ENCODE data around the gene GJA3.

DNA sequence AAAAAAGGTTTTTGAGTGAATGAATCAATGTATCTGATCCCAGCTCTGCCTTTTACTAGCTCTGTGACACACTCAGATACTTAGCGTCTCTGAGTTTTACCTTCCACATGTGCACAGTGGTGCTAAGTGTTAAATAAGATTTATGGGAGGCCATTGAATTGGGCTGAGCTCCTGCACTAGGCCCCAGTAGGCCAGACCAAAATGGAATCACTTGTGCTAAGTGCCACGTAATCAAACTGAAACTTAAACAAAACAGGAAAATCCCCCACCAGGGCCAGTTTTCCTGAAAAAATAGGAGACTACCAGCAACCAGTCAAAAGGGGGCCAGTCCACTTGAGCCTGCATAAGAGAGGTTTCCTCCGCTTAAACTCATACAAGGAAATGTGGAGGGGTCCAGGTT is 40.9 kb downstream of the GJA3 start:
- TF ChIP-seq, protein P1, sequence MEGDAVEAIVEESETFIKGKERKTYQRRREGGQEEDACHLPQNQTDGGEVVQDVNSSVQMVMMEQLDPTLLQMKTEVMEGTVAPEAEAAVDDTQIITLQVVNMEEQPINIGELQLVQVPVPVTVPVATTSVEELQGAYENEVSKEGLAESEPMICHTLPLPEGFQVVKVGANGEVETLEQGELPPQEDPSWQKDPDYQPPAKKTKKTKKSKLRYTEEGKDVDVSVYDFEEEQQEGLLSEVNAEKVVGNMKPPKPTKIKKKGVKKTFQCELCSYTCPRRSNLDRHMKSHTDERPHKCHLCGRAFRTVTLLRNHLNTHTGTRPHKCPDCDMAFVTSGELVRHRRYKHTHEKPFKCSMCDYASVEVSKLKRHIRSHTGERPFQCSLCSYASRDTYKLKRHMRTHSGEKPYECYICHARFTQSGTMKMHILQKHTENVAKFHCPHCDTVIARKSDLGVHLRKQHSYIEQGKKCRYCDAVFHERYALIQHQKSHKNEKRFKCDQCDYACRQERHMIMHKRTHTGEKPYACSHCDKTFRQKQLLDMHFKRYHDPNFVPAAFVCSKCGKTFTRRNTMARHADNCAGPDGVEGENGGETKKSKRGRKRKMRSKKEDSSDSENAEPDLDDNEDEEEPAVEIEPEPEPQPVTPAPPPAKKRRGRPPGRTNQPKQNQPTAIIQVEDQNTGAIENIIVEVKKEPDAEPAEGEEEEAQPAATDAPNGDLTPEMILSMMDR (IDR thresholded peaks at IDR 0.05; ENCODE audit: low read length), result no peak
- no peak for TF ChIP-seq EZH2 (IDR thresholded peaks at IDR 0.05; ENCODE audit: borderline replicate concordance, low read length)

All from OCI-LY1 (cell line).